K562 (cell line): Measurements from ENCODE around the gene BTG2. TPM values are rescaled to one million over a fixed set of nuclear protein-coding genes. Genes with fewer than 3 reads are reported as not detected.

Experiments used
- MAZ ChIP-seq, 2 experiments: fragments of 450-650 bp in 1 of 2; sonication (generic) in 1 of 2; formaldehyde crosslinking; IDR thresholded peaks in 1 of 2; conservative IDR thresholded peaks in 1 of 2; 2 replicates each; pipeline versions ENCODE4 v1.4.0 to v1.5.0; 2020; ENCODE audit warnings: mild to moderate bottlenecking in 1 of 2, missing genetic modification reagents in 1 of 2
- TEAD1 ChIP-seq, 2 experiments: fragments of 450-650 bp in 1 of 2; sonication (generic) in 1 of 2; formaldehyde crosslinking; IDR thresholded peaks; 2 replicates each; pipeline versions ENCODE4 v1.4.0 to v1.8.0; 2020 to 2022; ENCODE audit warnings: mild to moderate bottlenecking in 2 of 2, missing genetic modification reagents in 1 of 2
- ZNF398 ChIP-seq: fragments of 250-450 bp; sonication (Bioruptor Pico); IDR thresholded peaks from 2 replicates; pipeline ENCODE4 v1.8.0; 2021; ENCODE audit warnings: moderate library complexity, mild to moderate bottlenecking, inconsistent platforms
- polyA plus RNA-seq, 8 experiments: library from polyadenylated mRNA; depleted of rRNA in 4 of 8; stranded (reverse) in 5 of 8; unstranded in 3 of 8; fragments of >200 nt; fragmentation: Nextera tagmentation in 2 of 8; fragmentation: Illumina TruSeq in 1 of 8; extraction: Ambion mirVana in 2 of 8; extraction: Trizol in 1 of 8; gene quantifications; 2 replicates each; pipeline versions ENCODE4 v1.2.1 to v1.2.3, GENCODE V29; 2011 to 2014; ENCODE audit warnings: inconsistent platforms in 1 of 8, missing spikeins in 1 of 8
- total RNA-seq, 7 experiments: library from RNA; depleted of rRNA in 6 of 7; stranded (reverse); fragments of >200 nt in 6 of 7; fragmentation: Illumina TruSeq in 2 of 7; extraction: Trizol in 2 of 7; gene quantifications; 2 replicates each; pipeline versions ENCODE4 v1.2.1 to v1.2.3, GENCODE V29; 2011 to 2021; ENCODE audit warnings: low replicate concordance in 1 of 7
- TF ChIP-seq, protein P1 (sequence below): conservative IDR thresholded peaks from 2 replicates; pipeline ENCODE4 v1.6.1; 2011; ENCODE audit warnings: low read depth, mild to moderate bottlenecking, low read length; ENCODE audit not compliant: control insufficient read depth

Gene BTG2
- total and polyA plus RNA-seq, 9 of the 15 experiments (the other 6 are each of a cell fraction or from before 2014, with no cell fraction given): 2.3 to 41.9 (median 8.7) TPM

DNA sequence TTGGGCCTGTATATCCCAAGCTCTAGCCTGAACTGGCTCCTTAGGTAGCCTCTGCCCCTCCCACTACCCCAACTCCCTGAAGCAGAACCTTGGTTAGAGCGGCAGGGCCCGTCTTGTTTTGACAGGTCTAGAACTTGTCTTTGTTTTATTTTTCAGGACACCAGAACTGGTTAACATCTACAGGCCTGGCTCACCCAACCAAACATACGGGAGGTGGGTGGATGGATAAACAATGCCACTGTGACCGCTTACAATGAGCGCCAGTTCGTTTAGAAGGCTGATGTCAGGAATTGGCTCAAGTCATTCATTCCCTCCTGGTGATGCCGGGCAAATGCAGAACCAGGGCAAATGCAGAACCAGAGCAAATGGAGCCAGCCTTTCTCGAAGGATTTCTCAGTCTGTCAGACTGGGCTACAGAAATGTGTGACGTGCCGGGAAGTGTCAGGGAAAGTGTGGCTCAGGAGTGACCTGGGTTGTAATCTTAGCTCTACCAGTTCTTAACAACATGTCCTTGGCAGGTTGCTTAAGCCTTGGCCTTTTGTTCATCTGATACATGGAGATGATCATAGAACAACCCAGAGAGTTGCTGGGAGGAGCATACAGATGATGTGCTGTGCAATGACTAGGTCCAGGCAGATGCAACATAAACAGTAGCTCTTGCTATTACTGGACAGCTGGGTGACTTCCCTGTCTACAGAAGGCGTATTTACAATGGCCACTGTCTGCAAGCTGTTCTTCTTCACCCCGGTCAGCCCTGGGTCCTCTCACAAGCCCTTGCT is 30.5 kb upstream of the BTG2 start (continued):
- TF ChIP-seq, protein P1, sequence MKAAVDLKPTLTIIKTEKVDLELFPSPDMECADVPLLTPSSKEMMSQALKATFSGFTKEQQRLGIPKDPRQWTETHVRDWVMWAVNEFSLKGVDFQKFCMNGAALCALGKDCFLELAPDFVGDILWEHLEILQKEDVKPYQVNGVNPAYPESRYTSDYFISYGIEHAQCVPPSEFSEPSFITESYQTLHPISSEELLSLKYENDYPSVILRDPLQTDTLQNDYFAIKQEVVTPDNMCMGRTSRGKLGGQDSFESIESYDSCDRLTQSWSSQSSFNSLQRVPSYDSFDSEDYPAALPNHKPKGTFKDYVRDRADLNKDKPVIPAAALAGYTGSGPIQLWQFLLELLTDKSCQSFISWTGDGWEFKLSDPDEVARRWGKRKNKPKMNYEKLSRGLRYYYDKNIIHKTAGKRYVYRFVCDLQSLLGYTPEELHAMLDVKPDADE: no peak
- TF ChIP-seq ZNF398 (CRISPR knock-in tag) (no peak), TEAD1 (CRISPR knock-in tag; IDR thresholded peaks at IDR 0.05) (no peak), MAZ (CRISPR knock-in tag; conservative IDR thresholded peaks at IDR 0.05 in 1 of 2, IDR thresholded peaks at IDR 0.05 in 1 of 2) (no peak)
